ENCODE data around the gene EID2B.

DNA sequence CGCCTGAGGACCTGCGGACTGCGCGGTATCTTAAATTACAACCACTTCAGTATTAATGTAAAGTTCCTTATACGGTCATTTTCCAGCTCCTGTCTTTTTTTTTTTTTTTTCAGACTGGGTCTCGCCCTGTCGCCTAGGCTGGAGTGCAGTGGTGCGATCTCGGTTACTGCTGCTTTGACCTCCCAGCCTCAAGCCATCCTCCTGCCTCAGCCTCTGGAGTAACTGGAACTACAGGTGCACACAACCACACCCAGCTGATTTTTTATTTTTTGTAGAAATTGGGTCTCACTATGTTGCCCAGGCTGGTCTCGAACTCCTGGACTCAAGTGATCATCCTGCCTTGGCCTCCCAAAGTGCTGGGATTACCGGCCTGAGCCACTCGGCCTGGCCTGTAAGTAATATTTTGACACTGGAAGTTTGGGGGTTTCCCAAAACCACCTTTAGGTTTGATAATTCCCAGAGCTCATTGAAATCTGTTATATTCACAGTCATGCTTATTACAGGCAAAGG, 406 bp upstream of the EID2B start:
- TF ChIP-seq EZH2 (IDR thresholded peaks at IDR 0.05; ENCODE audit: borderline replicate concordance) = no peak
- TF ChIP-seq, protein P1, sequence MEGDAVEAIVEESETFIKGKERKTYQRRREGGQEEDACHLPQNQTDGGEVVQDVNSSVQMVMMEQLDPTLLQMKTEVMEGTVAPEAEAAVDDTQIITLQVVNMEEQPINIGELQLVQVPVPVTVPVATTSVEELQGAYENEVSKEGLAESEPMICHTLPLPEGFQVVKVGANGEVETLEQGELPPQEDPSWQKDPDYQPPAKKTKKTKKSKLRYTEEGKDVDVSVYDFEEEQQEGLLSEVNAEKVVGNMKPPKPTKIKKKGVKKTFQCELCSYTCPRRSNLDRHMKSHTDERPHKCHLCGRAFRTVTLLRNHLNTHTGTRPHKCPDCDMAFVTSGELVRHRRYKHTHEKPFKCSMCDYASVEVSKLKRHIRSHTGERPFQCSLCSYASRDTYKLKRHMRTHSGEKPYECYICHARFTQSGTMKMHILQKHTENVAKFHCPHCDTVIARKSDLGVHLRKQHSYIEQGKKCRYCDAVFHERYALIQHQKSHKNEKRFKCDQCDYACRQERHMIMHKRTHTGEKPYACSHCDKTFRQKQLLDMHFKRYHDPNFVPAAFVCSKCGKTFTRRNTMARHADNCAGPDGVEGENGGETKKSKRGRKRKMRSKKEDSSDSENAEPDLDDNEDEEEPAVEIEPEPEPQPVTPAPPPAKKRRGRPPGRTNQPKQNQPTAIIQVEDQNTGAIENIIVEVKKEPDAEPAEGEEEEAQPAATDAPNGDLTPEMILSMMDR (IDR thresholded peaks at IDR 0.05; ENCODE audit: poor library complexity) = no peak

All from hepatocyte (in vitro differentiated cells).